HepG2 (cell line): Measurements from ENCODE around the gene SUPT6H. TPM values are rescaled to one million over a fixed set of nuclear protein-coding genes. Genes with fewer than 3 reads are reported as not detected.

Source experiments
- CCDC6 ChIP-seq: sonication (generic); formaldehyde crosslinking; IDR thresholded peaks from 2 replicates; pipeline ENCODE4 v1.8.1; 2022; ENCODE audit warnings: mild to moderate bottlenecking, missing genetic modification reagents, moderate library complexity
- CEBPG ChIP-seq: IDR thresholded peaks from 2 replicates; pipeline ENCODE4 v1.6.1; 2016
- CSRNP1 ChIP-seq: sonication (generic); formaldehyde crosslinking; IDR thresholded peaks from 2 replicates; pipeline ENCODE4 v1.8.1; 2023; ENCODE audit warnings: mild to moderate bottlenecking, missing genetic modification reagents
- FOXP4 ChIP-seq: sonication (generic); formaldehyde crosslinking; IDR thresholded peaks from 2 replicates; pipeline ENCODE4 v1.4.0; 2020; ENCODE audit warnings: missing genetic modification reagents
- FUBP1 ChIP-seq: sonication (generic); formaldehyde crosslinking; IDR thresholded peaks from 2 replicates; pipeline ENCODE4 v1.5.1; 2020; ENCODE audit warnings: missing genetic modification reagents, mild to moderate bottlenecking, borderline replicate concordance
- GABPA ChIP-seq, 2 experiments: IDR thresholded peaks; 2 replicates each; pipeline ENCODE4 v1.6.1; 2011 to 2016; ENCODE audit warnings: low read depth in 2 of 2, low read length in 1 of 2, missing biosample characterization in 1 of 2, missing genetic modification characterization in 1 of 2
- GABPB1 ChIP-seq: IDR thresholded peaks from 2 replicates; pipeline ENCODE4 v1.6.1; 2016; ENCODE audit warnings: mild to moderate bottlenecking, missing genetic modification reagents, moderate library complexity, missing compliant biosample characterization
- IKZF5 ChIP-seq: IDR thresholded peaks from 2 replicates; pipeline ENCODE4 v1.6.1; 2018; ENCODE audit warnings: missing genetic modification reagents, mild to moderate bottlenecking, missing compliant biosample characterization
- KDM3A ChIP-seq: IDR thresholded peaks from 2 replicates; pipeline ENCODE4 v1.6.1; 2018; ENCODE audit warnings: low read depth, missing compliant biosample characterization
- KDM5B ChIP-seq: sonication (generic); formaldehyde crosslinking; IDR thresholded peaks from 2 replicates; pipeline ENCODE4 v1.4.0; 2020; ENCODE audit warnings: missing genetic modification reagents, mild to moderate bottlenecking, borderline replicate concordance
- PPARG ChIP-seq: conservative IDR thresholded peaks from 2 replicates; pipeline ENCODE4 v1.6.1; 2016; ENCODE audit warnings: missing biosample characterization, missing genetic modification reagents
- SALL1 ChIP-seq: sonication (generic); formaldehyde crosslinking; IDR thresholded peaks from 2 replicates; pipeline ENCODE4 v1.8.0; 2022; ENCODE audit warnings: mild to moderate bottlenecking, missing genetic modification reagents
- SIX1 ChIP-seq: sonication (generic); formaldehyde crosslinking; IDR thresholded peaks from 2 replicates; pipeline ENCODE4 v1.4.0; 2020; ENCODE audit warnings: missing genetic modification reagents, borderline replicate concordance
- YEATS2 ChIP-seq: sonication (generic); formaldehyde crosslinking; IDR thresholded peaks from 2 replicates; pipeline ENCODE4 v1.4.0; 2020; ENCODE audit warnings: missing genetic modification reagents, borderline replicate concordance
- ZFP1 ChIP-seq: IDR thresholded peaks from 2 replicates; pipeline ENCODE4 v1.6.1; 2016
- ZMYM4 ChIP-seq: sonication (generic); formaldehyde crosslinking; IDR thresholded peaks from 2 replicates; pipeline ENCODE4 v1.8.1; 2023; ENCODE audit warnings: mild to moderate bottlenecking, missing genetic modification reagents
- ZNF264 ChIP-seq: sonication (generic); formaldehyde crosslinking; IDR thresholded peaks from 2 replicates; pipeline ENCODE4 v1.4.0; 2020; ENCODE audit warnings: missing genetic modification reagents
- ZNF331 ChIP-seq: sonication (generic); formaldehyde crosslinking; IDR thresholded peaks from 2 replicates; pipeline ENCODE4 v1.4.0; 2020; ENCODE audit warnings: missing genetic modification reagents
- ZNF589 ChIP-seq: sonication (generic); formaldehyde crosslinking; conservative IDR thresholded peaks from 2 replicates; pipeline ENCODE4 v1.8.0; 2022; ENCODE audit warnings: mild to moderate bottlenecking, moderate library complexity, missing genetic modification reagents
- polyA plus RNA-seq, 8 experiments: library from polyadenylated mRNA; depleted of rRNA in 3 of 8; stranded (reverse) in 7 of 8; unstranded in 1 of 8; fragments of >200 nt; fragmentation: Illumina TruSeq in 4 of 8; extraction: Trizol in 4 of 8; gene quantifications; 2 replicates each; pipeline versions ENCODE4 v1.2.1 to v1.2.3, GENCODE V29; 2011 to 2016; ENCODE audit warnings: low read depth in 4 of 8, missing spikeins in 1 of 8, mixed read lengths in 1 of 8; ENCODE audit not compliant: insufficient read depth in 1 of 8
- total RNA-seq, 5 experiments: library from RNA; depleted of rRNA; stranded (reverse); fragments of >200 nt; fragmentation: Illumina TruSeq; extraction: Trizol; gene quantifications; 2 replicates each; pipeline ENCODE4 v1.2.3, GENCODE V29; 2016; ENCODE audit warnings: low read depth in 1 of 5
- TF ChIP-seq, protein P1 (sequence below): sonication (generic); formaldehyde crosslinking; conservative IDR thresholded peaks from 2 replicates; pipeline ENCODE4 v1.8.0; 2022; ENCODE audit warnings: mild to moderate bottlenecking, moderate library complexity, missing genetic modification reagents

SUPT6H gene
- total and polyA plus RNA-seq, 2 of the 13 experiments (the other 11 are each of a cell fraction or from before 2014, with no cell fraction given) = 32.7 to 39.9 TPM

- 0 out of 2 replicates have a peak, but pooled peaks have one; percentile 24 for TF ChIP-seq FOXP4 (CRISPR knock-in tag)
- peak; percentile 70; the same call in 1 of the 2 replicates for TF ChIP-seq IKZF5 (CRISPR knock-in tag)
- peak; percentile 51; the same call in 1 of the 2 replicates for TF ChIP-seq ZNF264 (CRISPR knock-in tag)
- TF ChIP-seq YEATS2 (CRISPR knock-in tag) = peak; percentile 71; the same call in 1 of the 2 replicates
- TF ChIP-seq SIX1 (CRISPR knock-in tag) = no peak
- peak; percentile 75 for TF ChIP-seq SALL1 (CRISPR knock-in tag)
- TF ChIP-seq PPARG (CRISPR knock-in tag) = peak; percentile 54
- TF ChIP-seq ZFP1 = 0 out of 2 replicates have a peak, but pooled peaks have one; percentile 24
- TF ChIP-seq KDM5B = peak; percentile 59; the same call in 1 of the 2 replicates
- no peak for TF ChIP-seq CCDC6 (CRISPR knock-in tag)
- no peak for TF ChIP-seq GABPA (IDR thresholded peaks at IDR 0.05; ENCODE audit: low read depth, low read length)
- TF ChIP-seq GABPA (CRISPR knock-in tag; IDR thresholded peaks at IDR 0.05; ENCODE audit: low read depth) = peak; percentile 44; the same call in 1 of the 2 replicates
- no peak for TF ChIP-seq CSRNP1 (CRISPR knock-in tag)
- TF ChIP-seq CEBPG (CRISPR knock-in tag) = peak; percentile 47; the same call in 1 of the 2 replicates
- TF ChIP-seq, protein P1, sequence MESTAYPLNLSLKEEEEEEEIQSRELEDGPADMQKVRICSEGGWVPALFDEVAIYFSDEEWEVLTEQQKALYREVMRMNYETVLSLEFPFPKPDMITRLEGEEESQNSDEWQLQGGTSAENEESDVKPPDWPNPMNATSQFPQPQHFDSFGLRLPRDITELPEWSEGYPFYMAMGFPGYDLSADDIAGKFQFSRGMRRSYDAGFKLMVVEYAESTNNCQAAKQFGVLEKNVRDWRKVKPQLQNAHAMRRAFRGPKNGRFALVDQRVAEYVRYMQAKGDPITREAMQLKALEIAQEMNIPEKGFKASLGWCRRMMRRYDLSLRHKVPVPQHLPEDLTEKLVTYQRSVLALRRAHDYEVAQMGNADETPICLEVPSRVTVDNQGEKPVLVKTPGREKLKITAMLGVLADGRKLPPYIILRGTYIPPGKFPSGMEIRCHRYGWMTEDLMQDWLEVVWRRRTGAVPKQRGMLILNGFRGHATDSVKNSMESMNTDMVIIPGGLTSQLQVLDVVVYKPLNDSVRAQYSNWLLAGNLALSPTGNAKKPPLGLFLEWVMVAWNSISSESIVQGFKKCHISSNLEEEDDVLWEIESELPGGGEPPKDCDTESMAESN = peak; percentile 66
- TF ChIP-seq FUBP1 (CRISPR knock-in tag) = no peak
- peak; percentile 62 for TF ChIP-seq GABPB1
- peak; percentile 69; the same call in 1 of the 2 replicates for TF ChIP-seq ZNF331 (CRISPR knock-in tag)
- peak; percentile 83 for TF ChIP-seq KDM3A
- TF ChIP-seq ZNF589 (CRISPR knock-in tag) = no peak
- peak; percentile 47; the same call in 1 of the 2 replicates for TF ChIP-seq ZMYM4 (CRISPR knock-in tag)
These were observed 88.4 kb downstream of the SUPT6H start (continued) for GRCh38 chr17:28750178-28751047.
